DOHH2 (cell line): ENCODE results near the gene GAMT.

Experiments
- H3F3A ChIP-seq: fragments of 200-600 bp; sonication (generic), shearing (Covaris generic); 2 replicates; pipeline ENCODE4 v1.6.0; 2016; ENCODE audit warnings: antibody characterized with exemption, mild to moderate bottlenecking; ENCODE audit not compliant: control insufficient read depth, insufficient read depth
- H3K27ac ChIP-seq: fragments of 200-600 bp; sonication (generic); 2 replicates; pipeline ENCODE4 v1.5.1; 2014; ENCODE audit warnings: low read depth, mild to moderate bottlenecking, low read length, moderate library complexity
- H3K27me3 ChIP-seq: fragments of 200-600 bp; sonication (generic); 2 replicates; pipeline ENCODE4 v1.6.1; 2014; ENCODE audit warnings: mild to moderate bottlenecking, low read length, mixed read lengths; ENCODE audit not compliant: control insufficient read depth
- H3K36me3 ChIP-seq: fragments of 200-600 bp; sonication (generic); 2 replicates; pipeline ENCODE4 v1.6.1; 2014; ENCODE audit warnings: mild to moderate bottlenecking, low read length, moderate library complexity, mixed read lengths; ENCODE audit not compliant: control insufficient read depth
- H3K4me1 ChIP-seq: fragments of 200-600 bp; sonication (generic); 2 replicates; pipeline ENCODE4 v1.6.1; 2014; ENCODE audit warnings: mild to moderate bottlenecking, low read length, mixed read lengths; ENCODE audit not compliant: control insufficient read depth
- H3K4me2 ChIP-seq: fragments of 200-600 bp; sonication (generic); 2 replicates; pipeline ENCODE4 v1.6.0; 2014; ENCODE audit warnings: mild to moderate bottlenecking, low read length, moderate library complexity
- H3K4me3 ChIP-seq: fragments of 200-600 bp; sonication (generic); 2 replicates; pipeline ENCODE4 v1.5.1; 2014; ENCODE audit warnings: mild to moderate bottlenecking, low read length, mixed read lengths
- H3K79me2 ChIP-seq: fragments of 200-600 bp; sonication (generic); 2 replicates; pipeline ENCODE4 v1.6.1; 2014; ENCODE audit warnings: mild to moderate bottlenecking, low read length, mixed read lengths; ENCODE audit not compliant: control insufficient read depth
- H3K9me2 ChIP-seq: fragments of 200-600 bp; sonication (generic); replicated peaks from 2 replicates; pipeline ENCODE4 v1.6.1; 2014; ENCODE audit warnings: mild to moderate bottlenecking, low read length, mixed read lengths; ENCODE audit not compliant: control insufficient read depth
- H3K9me3 ChIP-seq: fragments of 200-600 bp; sonication (generic); 2 replicates; pipeline ENCODE4 v1.6.1; 2014; ENCODE audit warnings: antibody characterized with exemption, low read length, mixed read lengths; ENCODE audit not compliant: control insufficient read depth, insufficient read depth
- H4K20me1 ChIP-seq: fragments of 200-600 bp; sonication (generic); 2 replicates; pipeline ENCODE4 v1.6.0; 2014; ENCODE audit warnings: low read depth, mild to moderate bottlenecking, antibody characterized with exemption, low read length, moderate library complexity; ENCODE audit not compliant: control insufficient read depth, insufficient read depth
- EZH2phosphoT487 ChIP-seq: fragments of 200-600 bp; sonication (generic); IDR thresholded peaks from 2 replicates; pipeline ENCODE4 v1.6.1; 2017; ENCODE audit warnings: borderline replicate concordance, mild to moderate bottlenecking, antibody characterized with exemption, low read length, moderate library complexity, mixed read lengths
- TF ChIP-seq, protein P1 (sequence below): fragments of 200-600 bp; sonication (generic); IDR thresholded peaks from one replicate; pipeline ENCODE4 v1.5.1; 2014; ENCODE audit warnings: antibody characterized with exemption, mild to moderate bottlenecking, low read depth, low read length; ENCODE audit not compliant: poor library complexity, severe bottlenecking

The GAMT gene

GRCh38 chr19:1400281-1401137, 833 bp downstream of the GAMT start:
- Histone ChIP-seq H3K4me2 (peak overlapping the region; percentile 79), H3K9me3 (no peaks in the 10 kb centered on the region), H3F3A (peaks cover 6% of the 10 kb centered on the region), H3K36me3 (peaks cover 5% of the 10 kb centered on the region; the same call in 1 of the 2 replicates), H3K27me3 (peaks cover 7% of the 10 kb centered on the region), H3K4me1 (peaks cover 24% of the 10 kb centered on the region), H3K27ac (no peak overlapping the region), H3K79me2 (peaks cover 14% of the 10 kb centered on the region), H4K20me1 (peaks cover 3% of the 10 kb centered on the region), H3K9me2 (no peaks in the 10 kb centered on the region), H3K4me3 (peak overlapping the region; percentile 93)
- no peak for TF ChIP-seq EZH2phosphoT487
- TF ChIP-seq, protein P1, sequence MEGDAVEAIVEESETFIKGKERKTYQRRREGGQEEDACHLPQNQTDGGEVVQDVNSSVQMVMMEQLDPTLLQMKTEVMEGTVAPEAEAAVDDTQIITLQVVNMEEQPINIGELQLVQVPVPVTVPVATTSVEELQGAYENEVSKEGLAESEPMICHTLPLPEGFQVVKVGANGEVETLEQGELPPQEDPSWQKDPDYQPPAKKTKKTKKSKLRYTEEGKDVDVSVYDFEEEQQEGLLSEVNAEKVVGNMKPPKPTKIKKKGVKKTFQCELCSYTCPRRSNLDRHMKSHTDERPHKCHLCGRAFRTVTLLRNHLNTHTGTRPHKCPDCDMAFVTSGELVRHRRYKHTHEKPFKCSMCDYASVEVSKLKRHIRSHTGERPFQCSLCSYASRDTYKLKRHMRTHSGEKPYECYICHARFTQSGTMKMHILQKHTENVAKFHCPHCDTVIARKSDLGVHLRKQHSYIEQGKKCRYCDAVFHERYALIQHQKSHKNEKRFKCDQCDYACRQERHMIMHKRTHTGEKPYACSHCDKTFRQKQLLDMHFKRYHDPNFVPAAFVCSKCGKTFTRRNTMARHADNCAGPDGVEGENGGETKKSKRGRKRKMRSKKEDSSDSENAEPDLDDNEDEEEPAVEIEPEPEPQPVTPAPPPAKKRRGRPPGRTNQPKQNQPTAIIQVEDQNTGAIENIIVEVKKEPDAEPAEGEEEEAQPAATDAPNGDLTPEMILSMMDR: no peak

DNA sequence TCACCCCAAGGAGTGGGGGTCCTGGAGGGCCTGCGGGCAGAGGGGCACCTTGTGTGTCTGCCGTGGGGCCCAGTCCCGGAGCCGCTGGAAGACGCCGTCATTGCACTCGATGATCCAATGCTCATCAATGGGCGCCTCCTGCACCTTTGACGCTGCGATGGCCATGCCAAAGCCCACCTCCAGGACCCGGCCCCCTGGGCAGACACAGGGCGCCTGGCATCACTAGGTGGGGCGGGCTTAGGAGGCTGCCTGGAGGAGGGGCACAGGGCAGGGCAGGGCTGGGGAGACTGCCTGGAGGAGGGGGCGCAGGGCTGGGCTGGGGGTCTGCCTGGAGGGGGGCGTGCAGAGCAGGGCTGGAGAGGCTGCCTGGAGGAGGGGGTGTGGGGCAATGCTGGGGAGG, 1.6 kb downstream of the GAMT start:
- Histone ChIP-seq H3F3A (peaks cover 6% of the 10 kb centered on the region), H3K36me3 (peaks cover 5% of the 10 kb centered on the region; the same call in 1 of the 2 replicates), H4K20me1 (peaks cover 3% of the 10 kb centered on the region), H3K4me1 (peaks cover 24% of the 10 kb centered on the region), H3K27ac (no peak overlapping the region), H3K9me3 (no peaks in the 10 kb centered on the region), H3K27me3 (peaks cover 7% of the 10 kb centered on the region), H3K9me2 (no peaks in the 10 kb centered on the region), H3K79me2 (peaks cover 14% of the 10 kb centered on the region), H3K4me3 (no peak overlapping the region), H3K4me2 (no peak overlapping the region; the same call in 1 of the 2 replicates)
- TF ChIP-seq, protein P1: no peak
- no peak for TF ChIP-seq EZH2phosphoT487

DNA sequence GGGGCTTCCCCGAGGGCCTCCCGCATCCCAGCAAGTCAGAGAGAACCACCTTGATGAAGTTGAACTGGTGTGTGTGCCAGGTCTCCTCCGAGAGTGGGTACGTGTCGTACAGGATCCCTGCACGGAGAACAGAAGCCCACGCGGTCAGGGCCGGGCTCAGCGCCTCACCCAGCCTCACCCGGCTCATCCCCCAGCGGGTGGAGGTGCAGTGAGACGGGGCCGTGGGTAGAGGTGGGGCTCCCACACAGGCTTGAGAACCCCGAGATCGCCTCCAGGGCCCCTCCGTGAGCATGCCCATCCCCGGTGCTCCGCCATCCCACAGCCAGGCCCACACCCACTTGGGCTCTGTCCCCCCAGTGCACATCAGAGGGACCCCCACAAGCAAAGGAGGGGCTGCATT, 2.3 kb downstream of the GAMT start:
- peaks cover 3% of the 10 kb centered on the region; the same call in 1 of the 2 replicates for H3F3A ChIP-seq
- TF ChIP-seq, protein P1: no peak
- TF ChIP-seq EZH2phosphoT487: no peak
- no peaks in the 10 kb centered on the region for H3K9me3 ChIP-seq
- H3K4me2 ChIP-seq: no peak overlapping the region
- peaks cover 7% of the 10 kb centered on the region for H3K27me3 ChIP-seq
- H3K79me2 ChIP-seq: peaks cover 14% of the 10 kb centered on the region
- H3K36me3 ChIP-seq: peaks cover 8% of the 10 kb centered on the region; the same call in 1 of the 2 replicates
- peaks cover 24% of the 10 kb centered on the region for H3K4me1 ChIP-seq
- H3K9me2 ChIP-seq: no peaks in the 10 kb centered on the region
- H3K27ac ChIP-seq: no peak overlapping the region
- H4K20me1 ChIP-seq: peaks cover 3% of the 10 kb centered on the region
- H3K4me3 ChIP-seq: no peak overlapping the region
